Measurements from ENCODE around the gene TBC1D8.

The TBC1D8 gene

DNA sequence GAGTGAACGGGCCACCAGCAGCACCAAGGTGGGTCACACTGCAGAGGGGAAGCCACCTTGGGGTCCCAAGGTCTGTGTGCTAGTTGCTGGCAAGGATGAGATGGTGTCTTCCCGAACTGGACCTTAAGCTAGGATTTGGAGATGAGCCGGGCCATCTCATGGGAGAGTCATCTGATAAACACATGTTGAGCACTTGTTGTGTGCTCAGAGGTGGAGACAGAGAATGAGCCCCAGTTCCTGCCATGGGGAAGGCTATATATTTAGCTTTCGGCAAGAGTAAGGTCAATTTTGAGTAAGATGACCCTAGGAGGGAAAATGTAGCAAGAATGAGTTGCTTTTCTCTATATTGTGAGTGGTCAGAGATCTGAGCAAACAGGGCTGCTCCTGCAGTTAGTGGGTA is 190.5 kb downstream of the TBC1D8 start:
- H3K4me3 ChIP-seq (ENCODE audit: low read depth, low read length), result no peak overlapping the region
- TF ChIP-seq, protein P1, sequence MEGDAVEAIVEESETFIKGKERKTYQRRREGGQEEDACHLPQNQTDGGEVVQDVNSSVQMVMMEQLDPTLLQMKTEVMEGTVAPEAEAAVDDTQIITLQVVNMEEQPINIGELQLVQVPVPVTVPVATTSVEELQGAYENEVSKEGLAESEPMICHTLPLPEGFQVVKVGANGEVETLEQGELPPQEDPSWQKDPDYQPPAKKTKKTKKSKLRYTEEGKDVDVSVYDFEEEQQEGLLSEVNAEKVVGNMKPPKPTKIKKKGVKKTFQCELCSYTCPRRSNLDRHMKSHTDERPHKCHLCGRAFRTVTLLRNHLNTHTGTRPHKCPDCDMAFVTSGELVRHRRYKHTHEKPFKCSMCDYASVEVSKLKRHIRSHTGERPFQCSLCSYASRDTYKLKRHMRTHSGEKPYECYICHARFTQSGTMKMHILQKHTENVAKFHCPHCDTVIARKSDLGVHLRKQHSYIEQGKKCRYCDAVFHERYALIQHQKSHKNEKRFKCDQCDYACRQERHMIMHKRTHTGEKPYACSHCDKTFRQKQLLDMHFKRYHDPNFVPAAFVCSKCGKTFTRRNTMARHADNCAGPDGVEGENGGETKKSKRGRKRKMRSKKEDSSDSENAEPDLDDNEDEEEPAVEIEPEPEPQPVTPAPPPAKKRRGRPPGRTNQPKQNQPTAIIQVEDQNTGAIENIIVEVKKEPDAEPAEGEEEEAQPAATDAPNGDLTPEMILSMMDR (IDR thresholded peaks at IDR 0.05; ENCODE audit: low read depth, low read length, missing control alignments), result no peak
- no peak overlapping the region for H3K27ac ChIP-seq
- DNase-seq, result no peak
- no peaks in the 10 kb centered on the region for H3K36me3 ChIP-seq (replicated peaks)
- in situ Hi-C loops (cut with HindIII; ENCODE audit: low pct_ligation_motif_present, low sequenced_read_pairs), result no loop called here
- H3K27me3 ChIP-seq (replicated peaks), result no peaks in the 10 kb centered on the region

DNA sequence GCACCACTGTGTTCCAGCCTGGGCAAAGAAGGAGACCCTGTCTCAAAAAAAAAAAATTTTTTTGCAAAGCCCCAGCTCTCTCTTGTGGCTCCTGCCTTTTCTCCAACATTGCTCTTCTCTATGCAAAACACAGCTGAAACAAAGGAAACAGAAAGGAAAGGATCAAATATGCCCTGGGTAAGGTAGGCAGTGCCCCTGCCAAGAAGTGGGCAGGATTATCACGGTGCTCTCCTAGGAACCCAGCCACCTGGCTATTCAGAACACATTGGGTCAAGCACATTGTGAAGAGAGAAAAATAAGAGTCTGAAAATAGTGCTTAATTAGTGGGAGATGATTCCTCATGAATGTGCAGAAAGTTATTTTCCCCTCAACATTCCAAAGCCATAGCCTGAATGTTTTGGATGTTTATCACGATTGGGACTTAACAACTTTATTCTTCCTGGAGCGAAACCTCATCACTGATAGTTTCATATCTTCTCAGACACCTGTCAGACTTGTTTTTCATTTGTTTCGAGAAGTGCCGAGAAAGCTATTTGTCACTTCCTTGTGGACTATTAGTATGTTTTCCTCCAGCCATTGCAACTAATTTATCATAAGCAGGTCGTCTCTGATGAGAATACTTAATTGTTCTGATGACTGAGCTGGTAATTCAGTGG is 191.8 kb downstream of the TBC1D8 start:
- DNase-seq, result no peak
- Histone ChIP-seq H3K27me3 (replicated peaks) (no peaks in the 10 kb centered on the region), H3K27ac (no peak overlapping the region), H3K4me3 (ENCODE audit: low read depth, low read length) (no peak overlapping the region), H3K36me3 (replicated peaks) (no peaks in the 10 kb centered on the region)
- TF ChIP-seq, protein P1 (IDR thresholded peaks at IDR 0.05; ENCODE audit: low read depth, low read length, missing control alignments), result no peak
- in situ Hi-C loops (cut with HindIII; ENCODE audit: low pct_ligation_motif_present, low sequenced_read_pairs), result no loop called here

DNA sequence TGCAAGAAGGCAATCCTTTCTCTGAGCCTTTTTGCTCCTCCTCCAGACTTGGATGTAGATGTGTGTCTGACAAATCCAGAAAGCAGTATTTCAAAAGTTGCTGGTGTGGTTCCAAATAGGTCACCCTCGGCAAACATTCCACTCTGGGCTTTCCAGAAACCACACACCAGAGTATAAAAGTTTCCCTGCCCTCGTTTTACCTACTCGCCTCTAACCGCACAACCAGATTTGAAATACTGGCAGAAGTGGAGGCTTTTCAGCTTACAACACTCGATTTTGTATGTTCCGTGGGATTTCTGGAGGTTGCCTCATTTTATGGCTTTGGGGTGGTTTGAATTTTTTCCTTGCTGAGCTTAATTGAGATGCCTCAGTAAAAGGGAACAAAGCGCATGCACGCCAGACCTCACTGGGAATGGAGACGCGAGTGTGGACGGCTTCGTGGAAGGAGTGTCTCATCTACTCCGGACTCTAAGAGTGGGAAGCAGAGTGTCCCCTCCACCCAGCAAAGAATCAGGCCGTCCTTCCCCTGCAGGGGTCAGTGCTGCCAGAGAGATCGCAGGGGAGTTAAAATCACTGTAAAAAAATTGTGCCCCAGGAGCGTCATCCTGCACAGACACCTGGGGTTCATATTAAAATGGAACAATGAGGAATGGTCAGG is 193.1 kb downstream of the TBC1D8 start:
- Histone ChIP-seq H3K27ac (no peak overlapping the region), H3K4me3 (ENCODE audit: low read depth, low read length) (no peak overlapping the region), H3K36me3 (replicated peaks) (no peaks in the 10 kb centered on the region), H3K27me3 (replicated peaks) (no peaks in the 10 kb centered on the region)
- in situ Hi-C loops (cut with HindIII; ENCODE audit: low pct_ligation_motif_present, low sequenced_read_pairs), result no loop called here
- DNase-seq, result no peak
- TF ChIP-seq, protein P1 (IDR thresholded peaks at IDR 0.05; ENCODE audit: low read depth, low read length, missing control alignments), result no peak
